Activated CD8-positive, alpha-beta memory T cell treated with anti-CD3 and anti-CD28 coated beads, Interleukin-2, amount 50 U/mL, for 48 hours (primary cell): ENCODE results near the gene NIFK.
"Not testable (repeated sequence)": the region's sequence is repeated elsewhere in the genome, so short reads cannot be mapped to it uniquely, and the experiment has no call there.

Experiments used
- DNase-seq: peaks from one replicate; pipeline ENCODE4 v3.0.0-alpha.2; 2020

The NIFK gene

DNA sequence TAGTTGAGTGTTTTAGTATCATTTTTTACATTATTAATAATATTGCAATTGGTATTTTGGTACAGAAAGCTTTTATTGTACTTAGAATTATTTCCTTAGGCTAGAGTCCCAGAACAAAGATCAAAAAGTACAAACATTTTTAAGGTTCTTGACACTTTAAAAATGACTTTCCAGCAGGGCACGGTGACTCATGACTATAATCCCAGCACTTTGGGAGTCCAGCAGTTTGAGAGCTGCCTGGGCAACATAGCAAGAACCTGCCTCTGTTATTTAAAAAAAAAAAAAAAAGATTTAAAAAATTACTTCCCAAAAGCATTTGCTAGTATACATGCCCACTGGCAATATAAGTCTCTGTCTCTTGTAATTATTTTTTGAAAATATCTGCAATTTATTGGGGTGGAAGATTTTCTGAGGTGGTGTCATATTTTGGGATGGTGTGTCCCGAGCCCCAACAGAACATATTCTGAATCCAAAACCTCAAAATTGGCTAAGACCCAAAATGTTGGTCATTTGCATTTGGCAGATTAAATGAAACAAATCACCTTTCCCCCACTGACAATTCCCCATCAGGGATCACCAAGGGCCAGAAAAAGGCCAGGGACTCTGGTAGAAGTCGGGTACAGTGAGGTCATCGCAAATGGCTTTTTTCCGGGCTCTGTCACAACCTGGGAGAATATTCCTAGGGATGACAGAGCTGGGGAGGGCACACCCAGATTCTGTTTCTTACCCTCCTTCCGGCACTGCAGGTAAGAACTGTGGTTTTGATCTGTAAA, 42.1 kb downstream of the NIFK start:
- peak; percentile 30 for DNase-seq

DNA sequence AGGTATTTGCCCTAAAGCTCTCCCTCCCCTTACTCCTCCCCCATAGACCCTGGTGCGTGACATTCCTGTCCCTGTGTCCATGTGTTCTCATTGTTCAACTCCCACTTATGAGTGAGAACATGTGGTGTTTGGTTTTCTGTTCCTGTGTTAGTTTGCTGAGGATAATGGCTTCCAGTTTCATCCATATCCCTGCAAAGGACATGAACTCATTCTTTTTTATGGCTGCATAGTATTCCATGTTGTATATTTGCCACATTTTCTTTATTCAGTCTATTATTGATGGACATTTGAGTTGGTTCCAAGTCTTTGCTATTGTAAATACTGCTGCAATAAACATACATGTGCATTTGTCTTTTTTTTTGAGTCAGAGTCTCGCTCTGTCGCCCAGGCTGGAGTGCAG, 46.1 kb downstream of the NIFK start:
- not testable (repeated sequence) for DNase-seq

DNA sequence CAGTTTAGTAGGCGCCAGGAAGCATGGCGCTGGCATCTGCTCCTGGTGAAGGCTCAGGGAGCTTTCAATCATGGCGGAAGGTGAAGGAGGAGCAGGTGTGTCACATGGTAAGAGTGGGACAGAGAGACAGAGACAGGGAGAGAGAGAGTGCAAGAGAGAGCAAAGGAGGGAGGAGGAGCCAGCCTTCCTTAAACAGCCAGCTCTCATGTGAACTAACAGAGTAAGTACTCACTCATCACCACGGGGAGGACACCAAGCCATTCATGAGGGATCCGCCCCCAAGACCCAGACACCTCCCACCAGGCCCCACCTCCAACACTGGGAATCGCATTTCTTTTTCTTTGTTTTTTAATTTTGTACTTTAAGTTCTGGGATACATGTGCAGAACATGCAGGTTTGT, 46.6 kb downstream of the NIFK start:
- peak; percentile 32 for DNase-seq

DNA sequence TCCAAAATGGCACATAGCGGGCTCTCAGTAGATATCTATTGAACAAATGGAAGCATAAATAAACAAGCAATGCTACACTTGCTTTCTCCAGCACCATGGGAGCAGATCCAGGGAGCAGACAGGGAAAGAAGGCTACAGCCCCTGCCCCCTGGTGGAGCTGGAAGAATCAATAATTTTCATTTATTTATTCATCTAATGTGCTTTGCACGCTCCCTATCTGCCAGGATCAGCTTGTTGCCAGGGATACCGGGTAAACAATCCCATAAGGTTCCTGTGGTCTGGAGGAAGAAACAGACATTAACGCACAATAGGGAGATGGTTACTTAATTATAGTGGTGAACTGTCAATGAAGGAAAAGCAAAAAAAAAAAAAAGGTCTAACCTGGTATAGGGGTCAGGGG, 47.3 kb downstream of the NIFK start:
- DNase-seq = peak; percentile 34

DNA sequence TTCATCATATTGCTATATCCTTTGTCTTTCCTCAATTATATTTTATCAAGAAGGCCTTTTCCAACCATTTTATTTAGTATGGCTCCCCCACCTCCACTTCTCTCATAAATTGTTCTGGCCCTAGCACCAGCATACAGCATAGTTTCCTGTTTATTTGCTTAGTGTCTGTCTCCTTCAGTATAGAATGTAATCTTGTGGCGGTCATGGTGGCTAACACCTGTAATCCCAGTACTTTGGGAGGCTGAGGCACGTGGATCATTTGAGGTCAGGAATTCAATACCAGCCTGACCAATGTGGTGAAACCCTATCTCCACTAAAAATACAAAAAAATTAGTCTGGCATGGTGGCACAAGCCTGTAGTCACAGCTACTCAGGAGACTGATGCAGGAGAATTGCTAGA, 47.9 kb downstream of the NIFK start:
- DNase-seq = no peak

DNA sequence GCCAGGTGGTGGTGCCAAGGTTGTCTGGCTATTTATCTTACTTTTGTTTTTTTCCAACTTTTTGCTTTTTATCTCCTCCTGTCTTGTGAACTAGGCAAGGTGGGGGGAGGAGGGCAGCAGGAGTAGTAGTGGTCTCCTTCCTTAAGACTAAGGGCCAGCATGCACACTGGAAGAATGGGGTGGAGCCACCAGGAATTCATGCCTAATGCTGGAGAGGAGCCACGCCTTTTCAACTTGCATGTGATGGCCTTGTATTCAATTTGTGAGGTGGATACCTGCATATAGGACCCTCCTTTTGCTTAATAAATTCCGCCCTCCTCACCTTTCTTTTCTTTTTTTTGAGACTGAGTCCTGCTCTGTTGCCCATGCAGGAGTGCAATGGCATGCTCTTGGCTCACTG, 49.8 kb downstream of the NIFK start:
- no peak for DNase-seq

DNA sequence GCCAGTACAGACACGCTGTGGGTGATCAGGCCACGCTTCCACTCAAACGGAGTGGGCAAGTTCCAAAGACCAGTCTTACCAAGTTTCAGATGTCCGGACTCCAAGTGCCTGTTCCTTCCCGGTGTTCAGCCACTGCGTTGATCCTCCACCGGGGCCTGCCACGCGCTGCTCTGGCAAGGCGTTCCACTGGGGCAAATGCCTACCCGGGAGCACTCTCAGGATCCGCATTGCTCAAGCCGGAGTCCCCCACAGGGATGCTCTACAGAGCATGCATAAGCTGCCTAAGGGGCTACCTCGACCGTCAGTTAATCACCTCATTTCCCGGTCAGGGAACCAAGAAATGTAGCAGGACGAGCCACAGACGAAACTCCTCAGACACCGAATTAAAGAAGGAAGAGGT, 50.5 kb downstream of the NIFK start:
- no peak for DNase-seq

DNA sequence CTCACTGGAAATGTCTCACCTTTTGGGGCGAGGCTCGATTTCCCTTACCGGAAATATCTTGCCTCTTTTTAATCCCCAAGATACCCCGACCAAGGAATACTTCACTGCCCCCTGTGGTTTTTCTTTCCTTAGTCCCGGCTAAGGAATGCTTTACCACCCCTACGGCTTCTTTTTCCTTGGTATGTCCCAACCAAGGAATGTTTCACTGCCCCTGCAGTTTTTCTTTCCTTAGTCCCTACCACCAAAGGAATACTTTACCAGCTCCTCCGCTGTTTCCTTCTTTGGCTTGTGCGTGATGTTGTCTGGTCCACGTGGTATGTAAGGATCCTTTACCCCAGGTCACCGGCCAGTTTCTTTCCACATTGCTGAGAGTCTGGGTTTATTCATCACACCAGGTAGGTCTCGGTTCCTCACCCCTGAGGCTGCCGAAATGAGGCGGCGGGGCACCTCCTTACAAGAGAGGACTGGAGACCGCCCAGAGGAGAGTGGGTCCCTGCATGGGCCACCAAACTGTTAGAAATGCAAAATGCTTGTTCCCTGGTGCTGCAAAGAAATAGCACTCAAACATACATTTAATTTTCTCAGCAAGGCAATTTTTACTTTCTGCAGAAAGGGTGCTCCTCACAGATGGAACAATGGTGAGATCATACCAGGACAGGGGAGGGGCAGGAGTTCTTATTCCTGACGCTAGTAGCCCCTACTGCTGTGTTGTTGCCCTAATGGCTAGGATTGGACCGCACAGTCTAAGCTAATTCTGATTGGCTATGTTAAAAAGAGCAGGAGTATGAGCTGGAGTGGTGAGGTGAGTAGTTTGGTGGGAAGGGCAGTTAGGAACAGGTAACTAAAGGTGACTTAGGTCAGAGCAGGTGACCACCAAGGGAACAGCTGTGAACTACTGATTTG, 54.0 kb downstream of the NIFK start:
- no peak for DNase-seq

DNA sequence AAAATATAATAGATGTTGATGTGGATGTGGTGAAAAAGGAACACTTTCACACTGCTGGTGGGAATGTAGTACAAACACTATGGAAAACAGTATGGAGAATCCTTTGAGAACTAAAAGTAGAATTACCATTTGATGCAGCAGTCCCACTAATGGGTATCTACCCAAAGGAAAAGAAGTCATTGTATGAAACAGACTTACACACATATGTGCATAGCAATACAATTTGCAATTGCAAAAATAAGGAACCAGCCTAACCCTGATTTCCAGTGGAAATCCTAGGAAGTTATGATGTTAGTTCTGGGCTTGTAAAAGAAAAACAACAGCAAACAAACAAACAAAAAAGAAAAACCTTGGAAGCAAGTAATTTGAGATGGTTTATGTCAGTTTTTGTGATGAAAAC, 58.8 kb downstream of the NIFK start:
- no peak for DNase-seq
